Neural cell (in vitro differentiated cells): ENCODE data around the gene RBM19. TPM values are rescaled to one million over a fixed set of nuclear protein-coding genes. Genes with fewer than 3 reads are reported as not detected.

Experiments
- H2AFZ ChIP-seq: fragments of 200-600, 300-800 bp; sonication (generic), shearing (Covaris generic); 2 replicates; pipeline ENCODE4 v1.6.0; 2014; ENCODE audit warnings: low read depth, mild to moderate bottlenecking, antibody characterized with exemption, low read length, moderate library complexity
- H3F3A ChIP-seq: fragments of 200-600 bp; shearing (Covaris generic); 2 replicates; pipeline ENCODE4 v1.6.1; 2016; ENCODE audit warnings: mild to moderate bottlenecking, moderate library complexity, mixed read lengths, antibody characterized with exemption, low read length; ENCODE audit not compliant: insufficient read depth, poor library complexity, severe bottlenecking
- H3K27ac ChIP-seq: fragments of 200-600, 300-800 bp; sonication (generic), shearing (Covaris generic); 2 replicates; pipeline ENCODE4 v1.5.1; 2014; ENCODE audit warnings: mild to moderate bottlenecking, low read length, moderate library complexity
- H3K27me3 ChIP-seq: fragments of 300-800, 200-600 bp; sonication (generic), shearing (Covaris generic); 2 replicates; pipeline ENCODE4 v1.6.0; 2014; ENCODE audit warnings: mild to moderate bottlenecking, low read depth, low read length, moderate library complexity; ENCODE audit not compliant: insufficient read depth
- H3K36me3 ChIP-seq: fragments of 300-800, 200-600 bp; sonication (generic), shearing (Covaris generic); 2 replicates; pipeline ENCODE4 v1.5.1; 2014; ENCODE audit warnings: mild to moderate bottlenecking, antibody characterized with exemption, low read length, moderate library complexity; ENCODE audit not compliant: insufficient read depth
- H3K4me2 ChIP-seq: fragments of 300-800, 200-600 bp; sonication (generic), shearing (Covaris generic); 2 replicates; pipeline ENCODE4 v1.6.0; 2014; ENCODE audit warnings: mild to moderate bottlenecking, low read length
- H3K4me3 ChIP-seq: fragments of 300-800, 200-600 bp; sonication (generic), shearing (Covaris generic); 2 replicates; pipeline ENCODE4 v1.5.1; 2014; ENCODE audit warnings: mild to moderate bottlenecking, low read length, moderate library complexity
- H3K79me2 ChIP-seq: fragments of 200-600 bp; shearing (Covaris generic); replicated peaks from 2 replicates; pipeline ENCODE4 v1.6.0; 2014; ENCODE audit warnings: mild to moderate bottlenecking, low read length, moderate library complexity; ENCODE audit not compliant: insufficient read depth
- H3K9ac ChIP-seq: fragments of 300-800, 200-600 bp; sonication (generic), shearing (Covaris generic); 2 replicates; pipeline ENCODE4 v1.6.1; 2016; ENCODE audit warnings: mild to moderate bottlenecking, low read length, mixed read lengths
- H3K9me2 ChIP-seq: fragments of 200-600 bp; shearing (Covaris generic); 2 replicates; pipeline ENCODE4 v1.6.1; 2016; ENCODE audit warnings: mild to moderate bottlenecking, low read length, mixed read lengths; ENCODE audit not compliant: insufficient read depth
- H3K9me3 ChIP-seq: fragments of 200-600, 300-800 bp; sonication (generic), shearing (Covaris generic); 2 replicates; pipeline ENCODE4 v1.6.1; 2016; ENCODE audit warnings: mild to moderate bottlenecking, mixed run types, low read length, moderate library complexity, mixed read lengths
- H4K20me1 ChIP-seq: fragments of 200-600 bp; shearing (Covaris generic); 2 replicates; pipeline ENCODE4 v1.6.1; 2016; ENCODE audit warnings: mild to moderate bottlenecking, mixed run types; ENCODE audit not compliant: insufficient read depth
- EP300 ChIP-seq: fragments of 450-650 bp; conservative IDR thresholded peaks from 2 replicates; pipeline ENCODE4 v1.6.1; 2014; ENCODE audit warnings: antibody characterized with exemption, mild to moderate bottlenecking, moderate library complexity; ENCODE audit not compliant: poor library complexity, severe bottlenecking
- EZH2 ChIP-seq: fragments of 200-600, 300-800 bp; shearing (Covaris generic), sonication (generic); IDR thresholded peaks from 2 replicates; pipeline ENCODE4 v1.6.1; 2014; ENCODE audit warnings: antibody characterized with exemption, low read length, borderline replicate concordance, mild to moderate bottlenecking; ENCODE audit not compliant: insufficient read depth, poor library complexity, severe bottlenecking
- MXI1 ChIP-seq: fragments of 450-650 bp; conservative IDR thresholded peaks from 2 replicates; pipeline ENCODE4 v1.6.1; 2014; ENCODE audit warnings: antibody characterized with exemption, mild to moderate bottlenecking; ENCODE audit not compliant: poor library complexity, severe bottlenecking
- POLR2AphosphoS5 ChIP-seq: IDR thresholded peaks from 2 replicates; pipeline ENCODE4 v1.6.1; 2012
- RAD21 ChIP-seq: fragments of 450-650 bp; conservative IDR thresholded peaks from 2 replicates; pipeline ENCODE4 v1.6.1; 2014; ENCODE audit warnings: antibody characterized with exemption, mild to moderate bottlenecking, moderate library complexity
- SMC3 ChIP-seq: fragments of 450-650 bp; conservative IDR thresholded peaks from 2 replicates; pipeline ENCODE4 v1.6.1; 2014; ENCODE audit warnings: antibody characterized with exemption, mild to moderate bottlenecking, moderate library complexity; ENCODE audit not compliant: poor library complexity
- TAF1 ChIP-seq: IDR thresholded peaks from 2 replicates; pipeline ENCODE4 v1.6.1; 2012; ENCODE audit warnings: low read depth
- polyA plus RNA-seq: library from polyadenylated mRNA; depleted of rRNA; stranded (reverse); fragments of >200 nt; gene quantifications from 2 replicates; pipeline ENCODE4 v1.2.3, GENCODE V29; 2014
- TF ChIP-seq, protein P1 (sequence below): IDR thresholded peaks from 2 replicates; pipeline ENCODE4 v1.6.1; 2012; ENCODE audit warnings: borderline replicate concordance
- TF ChIP-seq, protein P2 (sequence below): fragments of 450-650 bp; IDR thresholded peaks from 2 replicates; pipeline ENCODE4 v1.5.1; 2014; ENCODE audit warnings: antibody characterized with exemption, mild to moderate bottlenecking, moderate library complexity; ENCODE audit not compliant: poor library complexity, severe bottlenecking

RBM19 gene
- polyA plus RNA-seq, 1 donor from 2014 or later, result 14.2 TPM

- no peak overlapping the region for H3K27ac ChIP-seq
- H3K9me3 ChIP-seq, result no peaks in the 10 kb centered on the region
- no peak for TF ChIP-seq RAD21
- TF ChIP-seq, protein P1, sequence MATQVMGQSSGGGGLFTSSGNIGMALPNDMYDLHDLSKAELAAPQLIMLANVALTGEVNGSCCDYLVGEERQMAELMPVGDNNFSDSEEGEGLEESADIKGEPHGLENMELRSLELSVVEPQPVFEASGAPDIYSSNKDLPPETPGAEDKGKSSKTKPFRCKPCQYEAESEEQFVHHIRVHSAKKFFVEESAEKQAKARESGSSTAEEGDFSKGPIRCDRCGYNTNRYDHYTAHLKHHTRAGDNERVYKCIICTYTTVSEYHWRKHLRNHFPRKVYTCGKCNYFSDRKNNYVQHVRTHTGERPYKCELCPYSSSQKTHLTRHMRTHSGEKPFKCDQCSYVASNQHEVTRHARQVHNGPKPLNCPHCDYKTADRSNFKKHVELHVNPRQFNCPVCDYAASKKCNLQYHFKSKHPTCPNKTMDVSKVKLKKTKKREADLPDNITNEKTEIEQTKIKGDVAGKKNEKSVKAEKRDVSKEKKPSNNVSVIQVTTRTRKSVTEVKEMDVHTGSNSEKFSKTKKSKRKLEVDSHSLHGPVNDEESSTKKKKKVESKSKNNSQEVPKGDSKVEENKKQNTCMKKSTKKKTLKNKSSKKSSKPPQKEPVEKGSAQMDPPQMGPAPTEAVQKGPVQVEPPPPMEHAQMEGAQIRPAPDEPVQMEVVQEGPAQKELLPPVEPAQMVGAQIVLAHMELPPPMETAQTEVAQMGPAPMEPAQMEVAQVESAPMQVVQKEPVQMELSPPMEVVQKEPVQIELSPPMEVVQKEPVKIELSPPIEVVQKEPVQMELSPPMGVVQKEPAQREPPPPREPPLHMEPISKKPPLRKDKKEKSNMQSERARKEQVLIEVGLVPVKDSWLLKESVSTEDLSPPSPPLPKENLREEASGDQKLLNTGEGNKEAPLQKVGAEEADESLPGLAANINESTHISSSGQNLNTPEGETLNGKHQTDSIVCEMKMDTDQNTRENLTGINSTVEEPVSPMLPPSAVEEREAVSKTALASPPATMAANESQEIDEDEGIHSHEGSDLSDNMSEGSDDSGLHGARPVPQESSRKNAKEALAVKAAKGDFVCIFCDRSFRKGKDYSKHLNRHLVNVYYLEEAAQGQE, result no peak
- no peak for TF ChIP-seq POLR2AphosphoS5
- no peaks in the 10 kb centered on the region for H3K36me3 ChIP-seq
- no peak overlapping the region for H3K4me2 ChIP-seq
- H3K79me2 ChIP-seq, result no peaks in the 10 kb centered on the region
- H3F3A ChIP-seq, result no peaks in the 10 kb centered on the region
- no peaks in the 10 kb centered on the region for H3K27me3 ChIP-seq
- H3K9ac ChIP-seq, result no peak overlapping the region
- H3K9me2 ChIP-seq, result no peaks in the 10 kb centered on the region
- no peaks in the 10 kb centered on the region for H4K20me1 ChIP-seq
- H3K4me3 ChIP-seq, result no peak overlapping the region
- no peak overlapping the region for H2AFZ ChIP-seq
These were observed 68.7 kb downstream of the RBM19 start for GRCh38 chr12:113897406-113897805.

- Histone ChIP-seq H3K4me2 (no peak overlapping the region), H4K20me1 (no peaks in the 10 kb centered on the region), H3K9me2 (no peaks in the 10 kb centered on the region), H3K27me3 (no peaks in the 10 kb centered on the region), H3K36me3 (no peaks in the 10 kb centered on the region), H3K27ac (no peak overlapping the region), H3K9me3 (no peaks in the 10 kb centered on the region), H3K4me3 (no peak overlapping the region), H3K9ac (no peak overlapping the region), H2AFZ (no peak overlapping the region), H3K79me2 (no peaks in the 10 kb centered on the region), H3F3A (no peaks in the 10 kb centered on the region)
- TF ChIP-seq, protein P1, result no peak
- TF ChIP-seq, protein P2, sequence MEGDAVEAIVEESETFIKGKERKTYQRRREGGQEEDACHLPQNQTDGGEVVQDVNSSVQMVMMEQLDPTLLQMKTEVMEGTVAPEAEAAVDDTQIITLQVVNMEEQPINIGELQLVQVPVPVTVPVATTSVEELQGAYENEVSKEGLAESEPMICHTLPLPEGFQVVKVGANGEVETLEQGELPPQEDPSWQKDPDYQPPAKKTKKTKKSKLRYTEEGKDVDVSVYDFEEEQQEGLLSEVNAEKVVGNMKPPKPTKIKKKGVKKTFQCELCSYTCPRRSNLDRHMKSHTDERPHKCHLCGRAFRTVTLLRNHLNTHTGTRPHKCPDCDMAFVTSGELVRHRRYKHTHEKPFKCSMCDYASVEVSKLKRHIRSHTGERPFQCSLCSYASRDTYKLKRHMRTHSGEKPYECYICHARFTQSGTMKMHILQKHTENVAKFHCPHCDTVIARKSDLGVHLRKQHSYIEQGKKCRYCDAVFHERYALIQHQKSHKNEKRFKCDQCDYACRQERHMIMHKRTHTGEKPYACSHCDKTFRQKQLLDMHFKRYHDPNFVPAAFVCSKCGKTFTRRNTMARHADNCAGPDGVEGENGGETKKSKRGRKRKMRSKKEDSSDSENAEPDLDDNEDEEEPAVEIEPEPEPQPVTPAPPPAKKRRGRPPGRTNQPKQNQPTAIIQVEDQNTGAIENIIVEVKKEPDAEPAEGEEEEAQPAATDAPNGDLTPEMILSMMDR, result no peak
- TF ChIP-seq MXI1, result no peak
- no peak for TF ChIP-seq TAF1
- TF ChIP-seq SMC3, result no peak
- no peak for TF ChIP-seq POLR2AphosphoS5
- no peak for TF ChIP-seq RAD21
- TF ChIP-seq EP300, result no peak
- TF ChIP-seq EZH2, result no peak
These were observed 69.3 kb downstream of the RBM19 start for GRCh38 chr12:113896841-113897240.
